HepG2 (cell line): ENCODE measurements around the gene URB1. TPM values are rescaled to one million over a fixed set of nuclear protein-coding genes. Genes with fewer than 3 reads are reported as not detected.

Source experiments
- ATAC-seq: fragments of 200-7000 bp; cut with Tn5 transposase; 3 replicates; pipeline ENCODE4 v1.9.1; 2020; ENCODE audit warnings: mild to moderate bottlenecking, moderate library complexity
- BruUV-seq: library from RNA; stranded (reverse); fragments of 400-500 nt; replicated peaks from 2 replicates; lab custom pipeline; 2021; lab: Mats Ljungman, UMichigan
- CTCF ChIA-PET: fragments of 300-600 bp; formaldehyde crosslinking; extraction: SDS; loops from one replicate; lab custom pipeline; 2021; ENCODE audit warnings: low total read pairs, inconsistent platforms, low intra/inter-chr PET ratio; lab: Yijun Ruan, JAX
- POLR2A ChIA-PET: fragments of 350-600 bp; sonication (Branson Sonifier 250); formaldehyde crosslinking; loops from one replicate; lab custom pipeline; 2020; ENCODE audit warnings: antibody characterized with exemption, inconsistent platforms; lab: Yijun Ruan, JAX
- DNase-seq: peaks from one replicate; pipeline ENCODE4 v3.0.0-alpha.2; 2015; ENCODE audit warnings: low spot score
- FAIRE-seq: peaks from 3 replicates; lab custom pipeline; 2011; peaks lifted over from hg19 to GRCh38; lab: Jason Lieb, UNC
- H2AFZ ChIP-seq: one replicate; pipeline ENCODE4 v1.6.1; 2011; ENCODE audit warnings: low read length, inconsistent platforms
- H3K27ac ChIP-seq: fragments of 300-600 bp; 3 replicates; pipeline ENCODE4 v1.8.0; 2011; ENCODE audit warnings: mixed run types, mild to moderate bottlenecking, mixed read lengths, low read length, inconsistent platforms; ENCODE audit not compliant: insufficient read depth; ENCODE audit errors: extremely low read length
- H3K27me3 ChIP-seq, 2 experiments: fragments of 200-600 bp in 1 of 2; 2 replicates in 1 of 2; 3 replicates in 1 of 2; pipeline versions ENCODE4 v1.6.0 to v1.8.0; 2011; ENCODE audit warnings: low read length in 2 of 2, mild to moderate bottlenecking in 2 of 2, moderate library complexity in 2 of 2, inconsistent platforms in 1 of 2; ENCODE audit not compliant: insufficient read depth in 2 of 2, control insufficient read depth in 1 of 2
- H3K36me3 ChIP-seq, 2 experiments: fragments of 200-600 bp in 1 of 2; replicated peaks in 1 of 2; 2 replicates in 1 of 2; 3 replicates in 1 of 2; pipeline versions ENCODE4 v1.5.1 to v1.8.0; 2011; ENCODE audit warnings: low read length in 2 of 2, inconsistent platforms in 1 of 2; ENCODE audit not compliant: insufficient read depth in 2 of 2, control insufficient read depth in 1 of 2
- H3K4me1 ChIP-seq: 2 replicates; pipeline ENCODE4 v1.5.1; 2012; ENCODE audit warnings: low read length, inconsistent platforms; ENCODE audit not compliant: insufficient read depth
- H3K4me2 ChIP-seq: 2 replicates; pipeline ENCODE4 v1.6.0; 2011; ENCODE audit warnings: low read depth, low read length, inconsistent platforms
- H3K4me3 ChIP-seq, 3 experiments: fragments of 200-600 bp in 1 of 3; sonication (generic), shearing (Covaris generic) in 1 of 3; replicated peaks in 1 of 3; 2 replicates each; pipeline ENCODE4 v1.5.1; 2011 to 2016; ENCODE audit warnings: low read length in 3 of 3, inconsistent platforms in 2 of 3, low read depth in 2 of 3, mild to moderate bottlenecking in 2 of 3, control low read depth in 1 of 3, mixed read lengths in 1 of 3; ENCODE audit not compliant: insufficient read depth in 1 of 3
- H3K79me2 ChIP-seq: one replicate; pipeline ENCODE4 v1.6.1; 2011; ENCODE audit warnings: low read length, inconsistent platforms; ENCODE audit not compliant: insufficient read depth
- H3K9ac ChIP-seq: 2 replicates; pipeline ENCODE4 v1.6.0; 2011; ENCODE audit warnings: mild to moderate bottlenecking, low read depth, low read length, inconsistent platforms; ENCODE audit not compliant: insufficient read depth
- H3K9me3 ChIP-seq: 2 replicates; pipeline ENCODE4 v1.5.1; 2012; ENCODE audit warnings: mild to moderate bottlenecking, low read length
- H4K20me1 ChIP-seq: 2 replicates; pipeline ENCODE4 v1.6.0; 2011; ENCODE audit warnings: inconsistent platforms, mild to moderate bottlenecking, low read length, moderate library complexity; ENCODE audit not compliant: insufficient read depth
- PAXIP1 ChIP-seq: sonication (generic); formaldehyde crosslinking; conservative IDR thresholded peaks from 2 replicates; pipeline ENCODE4 v1.4.0; 2020; ENCODE audit warnings: mild to moderate bottlenecking, missing genetic modification reagents, moderate library complexity
- ZFYVE20 ChIP-seq: sonication (generic); formaldehyde crosslinking; IDR thresholded peaks from 2 replicates; pipeline ENCODE4 v1.8.0; 2023; ENCODE audit warnings: low read depth, mild to moderate bottlenecking, moderate library complexity, missing genetic modification reagents, borderline replicate concordance
- ZNF619 ChIP-seq: sonication (generic); formaldehyde crosslinking; IDR thresholded peaks from 2 replicates; pipeline ENCODE4 v1.4.0; 2020; ENCODE audit warnings: mild to moderate bottlenecking, missing genetic modification reagents
- ZNF724P ChIP-seq: sonication (generic); formaldehyde crosslinking; IDR thresholded peaks from 2 replicates; pipeline ENCODE4 v1.8.0; 2022; ENCODE audit warnings: missing genetic modification reagents, borderline replicate concordance
- ZSCAN31 ChIP-seq: sonication (generic); formaldehyde crosslinking; IDR thresholded peaks from 2 replicates; pipeline ENCODE4 v1.5.0; 2020; ENCODE audit warnings: low read depth, mild to moderate bottlenecking, missing genetic modification reagents
- WGBS: methylation state at CpG from one replicate; pipeline ENCODE4 v1.1.6; 2017; ENCODE audit warnings: low lambda C conversion rate; 5-methylcytosine and 5-hydroxymethylcytosine counted together
- in situ Hi-C: cut with HindIII; loops from 2 replicates; pipeline ENCODE4 v1.10.0; 2017; ENCODE audit warnings: low pct_unique_long_range_greater_than_20kb; ENCODE audit not compliant: extremely low pct_ligation_motif_present
- intact Hi-C: fragments of 100-400 bp; cut with micrococcal nuclease; formaldehyde crosslinking; loops from one replicate; pipeline ENCODE4 v1.10.0; 2022; ENCODE audit not compliant: unreplicated experiment
- polyA plus RNA-seq, 8 experiments: library from polyadenylated mRNA; depleted of rRNA in 3 of 8; stranded (reverse) in 7 of 8; unstranded in 1 of 8; fragments of >200 nt; fragmentation: Illumina TruSeq in 4 of 8; extraction: Trizol in 4 of 8; gene quantifications; 2 replicates each; pipeline versions ENCODE4 v1.2.1 to v1.2.3, GENCODE V29; 2011 to 2016; ENCODE audit warnings: low read depth in 4 of 8, missing spikeins in 1 of 8, mixed read lengths in 1 of 8; ENCODE audit not compliant: insufficient read depth in 1 of 8
- total RNA-seq, 5 experiments: library from RNA; depleted of rRNA; stranded (reverse); fragments of >200 nt; fragmentation: Illumina TruSeq; extraction: Trizol; gene quantifications; 2 replicates each; pipeline ENCODE4 v1.2.3, GENCODE V29; 2016; ENCODE audit warnings: low read depth in 1 of 5
- TF ChIP-seq, protein P1 (sequence below): sonication (generic); formaldehyde crosslinking; IDR thresholded peaks from 2 replicates; pipeline ENCODE4 v1.4.0; 2020; ENCODE audit warnings: mild to moderate bottlenecking, low read depth, missing genetic modification reagents
- TF ChIP-seq, protein P2 (sequence below): sonication (generic); formaldehyde crosslinking; IDR thresholded peaks from 2 replicates; pipeline ENCODE4 v1.5.0; 2020; ENCODE audit warnings: missing genetic modification reagents

Gene URB1
- total and polyA plus RNA-seq, 2 of the 13 experiments (the other 11 are each of a cell fraction or from before 2014, with no cell fraction given) = 4.5 to 16.7 TPM

- Histone ChIP-seq H3K9me3 (no peaks in the 10 kb centered on the region), H3K9ac (peak overlapping the region; percentile 75), H3K27me3 (no peaks in the 10 kb centered on the region), H3K79me2 (peaks cover 25% of the 10 kb centered on the region), H3K36me3 (0 out of 5 replicates have a peak, but pooled peaks cover 0 to 3% of the 10 kb centered on the region in 2 experiments), H4K20me1 (no peaks in the 10 kb centered on the region), H3K4me1 (peaks cover 27% of the 10 kb centered on the region), H3K4me2 (peak overlapping the region; percentile 93), H3K4me3 (peak overlapping the region; percentile 87 to 92 (median 92)), H3K27ac (peak overlapping the region; percentile 42), H2AFZ (peak overlapping the region; percentile 91)
- in situ Hi-C loops (no loop called here), intact Hi-C loops (loop anchor here (5.0 to 10.0 kb wide), 2 partner anchors 55 to 318 kb away; no protein-coding TSS in a partner anchor)
- no peak for FAIRE-seq
- no peak for DNase-seq
- ATAC-seq = no peak; the same call in 2 of the 3 replicates
- CTCF ChIA-PET = no interaction called here
- 0% methylated on average over 5 of the region's 10 CpGs for WGBS
- BruUV-seq = TSS peak; percentile 84
- TF ChIP-seq, protein P1, sequence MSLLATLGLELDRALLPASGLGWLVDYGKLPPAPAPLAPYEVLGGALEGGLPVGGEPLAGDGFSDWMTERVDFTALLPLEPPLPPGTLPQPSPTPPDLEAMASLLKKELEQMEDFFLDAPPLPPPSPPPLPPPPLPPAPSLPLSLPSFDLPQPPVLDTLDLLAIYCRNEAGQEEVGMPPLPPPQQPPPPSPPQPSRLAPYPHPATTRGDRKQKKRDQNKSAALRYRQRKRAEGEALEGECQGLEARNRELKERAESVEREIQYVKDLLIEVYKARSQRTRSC (CRISPR knock-in tag) = 0 out of 2 replicates have a peak, but pooled peaks have one; percentile 14
- TF ChIP-seq, protein P2, sequence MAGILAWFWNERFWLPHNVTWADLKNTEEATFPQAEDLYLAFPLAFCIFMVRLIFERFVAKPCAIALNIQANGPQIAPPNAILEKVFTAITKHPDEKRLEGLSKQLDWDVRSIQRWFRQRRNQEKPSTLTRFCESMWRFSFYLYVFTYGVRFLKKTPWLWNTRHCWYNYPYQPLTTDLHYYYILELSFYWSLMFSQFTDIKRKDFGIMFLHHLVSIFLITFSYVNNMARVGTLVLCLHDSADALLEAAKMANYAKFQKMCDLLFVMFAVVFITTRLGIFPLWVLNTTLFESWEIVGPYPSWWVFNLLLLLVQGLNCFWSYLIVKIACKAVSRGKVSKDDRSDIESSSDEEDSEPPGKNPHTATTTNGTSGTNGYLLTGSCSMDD (CRISPR knock-in tag) = no peak
- TF ChIP-seq ZFYVE20 (CRISPR knock-in tag) = no peak
- peak; percentile 4; the same call in 1 of the 2 replicates for TF ChIP-seq PAXIP1 (CRISPR knock-in tag)
- TF ChIP-seq ZNF724P (CRISPR knock-in tag) = no peak
- TF ChIP-seq ZNF619 (CRISPR knock-in tag) = 0 out of 2 replicates have a peak, but pooled peaks have one; percentile 32
- 0 out of 2 replicates have a peak, but pooled peaks have one; percentile 16 for TF ChIP-seq ZSCAN31
- POLR2A ChIA-PET = interaction anchor here (0.6 to 1.5 kb wide), 3 partner anchors 19 to 549 kb away, joined by 3 to 4 read pairs (median 4); partner anchors contain the start of gene MRAP
Measured at GRCh38 chr21:32279377-32279680, 113.5 kb downstream of the URB1 start.
